HG02981 (cell line): ENCODE results near the gene COL4A2.

Experiments used
- ATAC-seq: cut with Tn5 transposase; IDR thresholded peaks from one replicate; pipeline ENCODE4 v1.9.1; 2021; ENCODE audit warnings: mild to moderate bottlenecking, moderate library complexity; ENCODE audit not compliant: unreplicated experiment

The COL4A2 gene

DNA sequence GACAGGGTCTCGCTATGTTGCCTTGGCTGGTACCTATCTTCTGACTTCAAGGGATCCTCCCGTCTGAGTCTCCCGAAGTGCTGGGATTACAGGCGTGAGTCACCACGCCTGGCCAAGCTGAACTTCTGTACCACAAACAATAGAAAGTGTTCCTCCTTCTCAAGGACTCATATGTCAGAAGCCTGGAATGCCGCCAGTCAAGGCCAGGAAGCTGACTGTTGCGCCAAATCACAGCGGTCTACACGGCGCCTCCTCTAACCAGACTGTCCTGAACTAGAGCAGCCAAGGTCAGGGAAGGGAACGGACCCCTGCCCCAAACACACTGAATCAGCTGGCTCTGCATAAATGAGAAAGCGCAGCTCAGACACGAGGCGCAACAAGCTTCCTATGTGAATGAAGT lies 239.8 kb downstream of the COL4A2 start:
- no peak for ATAC-seq

DNA sequence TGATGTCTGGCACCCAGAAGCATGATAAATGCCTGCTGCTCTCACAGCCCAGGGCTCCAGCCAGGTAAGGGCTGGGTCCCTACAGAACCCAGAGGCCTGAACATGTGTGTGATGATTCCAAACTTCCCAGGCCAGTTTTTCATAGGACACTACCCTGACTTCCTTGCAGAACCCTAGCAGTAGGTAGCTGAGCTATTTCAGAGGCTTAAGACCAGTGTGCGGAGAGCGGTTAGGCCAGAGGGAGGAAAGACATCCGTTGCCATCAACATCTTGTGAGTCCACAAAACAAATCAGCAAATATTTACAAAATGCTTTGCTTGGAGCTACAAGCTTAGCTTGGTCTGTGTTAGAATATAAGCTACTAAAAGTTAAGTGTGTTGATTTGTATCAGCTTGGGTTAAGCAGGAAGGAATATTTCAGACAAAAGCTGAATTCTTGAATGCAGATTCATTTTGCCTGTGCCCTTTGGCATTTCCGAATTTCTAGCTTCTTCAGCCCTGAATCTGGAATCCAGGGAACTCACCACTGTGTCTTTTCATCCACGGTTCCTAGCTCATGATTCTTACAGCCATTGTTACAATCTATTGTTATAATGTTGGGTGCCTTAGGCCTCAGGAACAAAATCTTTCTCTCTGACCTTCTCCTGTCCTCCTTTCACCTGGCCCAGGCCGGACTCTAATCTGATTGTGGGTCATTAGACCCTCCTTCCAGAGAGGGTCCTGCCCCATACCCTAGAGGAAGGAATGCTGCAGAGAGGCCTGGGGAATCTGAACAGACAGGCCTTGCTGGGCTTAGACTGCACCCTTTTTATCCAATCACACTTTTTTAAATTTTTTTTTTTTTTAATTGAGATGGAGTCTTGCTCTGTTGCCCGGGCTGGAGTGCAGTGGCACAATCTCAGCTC lies 242.1 kb downstream of the COL4A2 start:
- ATAC-seq = no peak

DNA sequence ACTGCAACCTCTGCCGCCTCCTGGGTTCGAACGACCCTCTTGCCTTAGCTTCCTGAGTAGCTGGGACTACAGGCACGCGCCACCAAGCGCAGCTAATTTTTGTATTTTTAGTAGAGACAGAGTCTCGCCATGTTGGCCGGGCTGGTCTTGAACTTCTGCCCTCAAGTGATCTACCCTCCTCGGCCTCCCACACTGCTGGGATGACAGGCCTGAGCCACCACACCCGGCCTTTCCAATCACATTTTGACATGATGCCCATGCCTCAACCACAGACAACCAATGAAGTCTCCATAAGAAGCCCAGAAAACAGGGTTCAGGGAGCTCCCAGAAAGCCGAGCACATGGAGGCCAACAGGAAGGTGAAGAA lies 242.7 kb downstream of the COL4A2 start:
- no peak for ATAC-seq

DNA sequence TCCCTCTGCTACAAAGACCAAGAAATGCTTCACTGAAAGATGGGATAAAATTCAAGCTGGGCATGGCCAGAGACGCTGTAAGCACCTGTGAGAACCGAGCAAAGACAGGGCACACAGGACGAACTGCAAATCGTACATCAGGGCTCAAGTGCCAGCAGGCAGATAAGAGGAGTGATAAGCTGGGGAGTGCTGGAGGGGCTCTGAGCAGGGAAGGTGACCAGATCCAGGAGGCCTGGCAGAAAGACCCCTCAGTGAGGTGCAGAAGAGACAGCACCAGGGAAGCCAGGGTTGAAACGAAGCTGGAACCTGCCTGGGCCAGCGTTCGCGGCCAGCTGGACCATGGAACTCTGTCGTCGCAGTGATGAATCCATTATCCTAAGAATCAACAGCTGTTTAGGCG lies 244.2 kb downstream of the COL4A2 start:
- no peak for ATAC-seq

DNA sequence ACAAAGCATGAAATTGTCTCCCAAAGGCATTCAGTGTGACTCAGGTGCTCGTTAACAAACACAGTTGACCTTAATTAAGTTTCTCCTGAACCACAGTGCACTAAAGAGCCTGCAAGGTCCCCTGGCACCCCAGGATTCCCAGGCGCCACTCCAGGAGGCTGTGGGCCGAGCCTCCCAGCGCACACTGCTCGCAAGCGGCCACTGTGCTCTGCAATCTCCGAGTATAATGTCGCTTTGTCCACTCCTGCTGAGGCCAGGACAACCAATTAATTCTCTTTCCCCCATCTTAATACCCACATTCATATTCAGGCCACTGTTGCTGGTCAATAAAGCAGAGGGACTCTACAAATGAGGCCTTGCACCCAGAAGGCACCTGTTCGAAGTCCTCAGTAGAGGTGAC lies 245.7 kb downstream of the COL4A2 start:
- no peak for ATAC-seq

DNA sequence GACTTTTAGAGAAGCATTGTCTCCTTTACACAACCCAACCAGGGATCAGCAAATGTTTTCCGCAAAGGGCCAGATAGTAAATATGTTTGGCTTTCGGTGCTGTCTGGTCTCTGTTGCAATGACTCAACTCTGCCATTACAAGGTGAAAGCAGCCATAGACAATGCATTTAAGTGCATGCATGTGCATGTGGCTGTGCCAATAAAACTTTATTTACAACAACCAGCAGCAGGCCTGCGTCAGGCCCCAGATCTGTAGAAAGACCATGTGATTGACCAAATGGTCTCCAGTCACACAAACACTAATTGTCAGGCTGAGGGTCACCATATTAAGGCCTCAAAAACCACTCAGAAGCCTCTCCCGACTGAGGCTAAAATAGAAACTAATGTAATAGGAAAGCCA lies 246.3 kb downstream of the COL4A2 start:
- ATAC-seq = no peak

DNA sequence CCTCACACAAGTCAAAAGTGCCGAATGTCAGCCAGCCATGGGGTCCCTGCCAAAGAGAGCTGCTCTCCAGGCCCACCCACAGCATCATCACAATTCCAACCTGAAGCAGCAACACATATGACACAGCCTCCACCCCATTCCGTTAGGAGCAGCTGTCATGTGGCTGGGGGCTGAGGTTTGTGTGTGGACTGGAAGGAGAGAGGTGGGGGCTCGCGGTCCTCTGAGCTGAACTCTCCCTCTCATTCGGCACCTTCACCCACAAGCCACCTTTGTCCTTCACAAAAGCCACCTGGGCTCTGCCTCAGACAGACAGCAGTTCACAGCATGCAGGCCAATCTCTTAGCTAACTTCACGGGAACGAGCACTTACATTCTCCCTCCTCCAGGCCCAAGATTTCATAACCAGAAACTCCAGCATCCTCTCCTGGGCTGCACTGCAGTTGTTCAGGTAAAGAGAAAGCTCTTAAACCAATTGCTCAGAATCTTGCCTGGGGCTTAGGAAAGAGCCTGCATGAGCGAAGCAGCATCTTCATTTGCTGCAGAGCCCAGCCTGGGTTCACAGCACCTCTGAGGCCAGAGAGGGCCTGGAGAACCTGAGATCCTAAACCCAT lies 247.2 kb downstream of the COL4A2 start:
- no peak for ATAC-seq

DNA sequence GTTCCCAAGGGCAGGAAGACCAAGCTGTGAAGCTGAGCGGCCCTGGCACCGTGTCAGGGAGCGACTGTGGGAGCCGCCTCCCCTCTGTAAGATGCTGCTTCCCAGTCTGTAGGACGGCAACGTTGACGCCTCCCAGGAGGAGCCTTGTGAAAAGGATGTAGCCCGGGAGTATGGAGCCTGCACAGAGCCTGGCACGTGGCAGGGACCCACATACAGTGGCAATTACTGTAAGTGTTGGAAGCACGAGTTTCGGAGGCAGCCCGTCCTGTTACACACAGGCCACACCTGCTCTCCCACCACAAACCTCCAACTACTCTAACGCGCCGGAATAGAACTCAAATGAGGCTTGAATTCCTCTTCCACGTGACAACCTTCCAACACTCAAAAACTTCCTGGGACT lies 247.9 kb downstream of the COL4A2 start:
- ATAC-seq = no peak

DNA sequence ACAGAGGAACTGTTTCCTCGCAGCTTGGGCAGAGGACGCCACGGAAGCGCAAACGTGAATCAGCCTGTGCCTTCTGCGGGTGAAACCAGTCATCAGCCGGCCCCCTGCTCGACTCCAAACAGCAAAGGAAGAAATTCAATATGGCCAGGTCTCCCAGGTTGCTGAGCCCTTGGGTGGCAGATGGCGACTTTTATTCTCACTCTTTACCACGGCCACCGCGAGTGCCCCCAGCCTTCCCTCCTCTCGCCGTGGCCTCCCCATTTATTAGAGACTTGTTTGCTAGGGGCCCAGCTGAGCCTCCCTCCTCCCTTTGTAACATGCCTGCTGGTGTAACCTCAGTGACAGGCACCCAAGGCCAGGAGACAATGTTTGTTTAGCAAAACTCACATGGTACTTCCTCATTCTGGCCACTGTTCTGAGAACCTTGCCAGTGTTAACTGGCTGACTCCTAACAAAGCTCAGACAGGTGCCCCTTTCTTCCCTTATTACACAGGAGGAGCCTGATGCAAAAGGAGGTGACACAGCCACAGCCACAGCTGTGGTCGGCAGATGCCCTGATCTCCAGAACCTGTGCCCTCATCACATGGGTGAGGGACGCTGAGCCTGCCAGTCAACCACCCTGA lies 248.6 kb downstream of the COL4A2 start:
- no peak for ATAC-seq

DNA sequence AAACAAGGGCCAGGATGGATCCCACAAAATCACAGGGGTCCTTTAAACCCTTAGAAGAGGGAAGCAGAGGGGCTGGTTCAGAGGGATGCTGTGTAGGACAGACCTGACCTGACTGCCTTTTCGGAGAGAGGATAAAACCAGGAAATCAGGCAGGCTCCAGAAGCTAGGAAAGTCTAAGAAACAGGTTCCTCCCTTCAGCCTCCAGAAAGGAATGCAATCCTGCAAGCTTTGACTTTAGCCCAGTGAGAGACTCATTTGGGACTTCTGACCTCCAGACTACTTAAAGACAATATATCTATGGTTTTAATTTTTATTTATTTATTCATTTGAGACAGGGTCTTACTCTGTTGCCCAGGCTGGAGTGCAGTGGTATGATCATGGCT lies 249.1 kb downstream of the COL4A2 start:
- no peak for ATAC-seq

DNA sequence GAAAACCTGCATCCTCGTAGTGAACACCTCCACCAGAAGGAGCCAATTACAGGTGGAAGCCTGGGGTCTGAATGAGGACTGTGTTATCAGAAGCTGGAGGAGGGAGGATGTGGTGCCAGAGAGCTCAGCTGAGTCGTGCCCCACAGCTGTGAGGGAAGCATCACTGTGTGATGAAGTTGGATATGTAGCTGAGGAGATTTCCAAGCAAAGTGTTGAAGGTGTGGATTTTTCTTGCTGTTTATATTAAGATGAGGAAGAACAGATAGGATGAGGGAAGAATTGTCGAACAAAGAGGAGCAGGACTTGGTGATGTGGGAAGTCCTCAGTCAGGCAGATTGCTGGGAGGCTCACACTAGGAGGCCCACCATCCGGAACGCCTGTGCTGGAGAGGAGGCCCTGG lies 250.0 kb downstream of the COL4A2 start:
- ATAC-seq = no peak

DNA sequence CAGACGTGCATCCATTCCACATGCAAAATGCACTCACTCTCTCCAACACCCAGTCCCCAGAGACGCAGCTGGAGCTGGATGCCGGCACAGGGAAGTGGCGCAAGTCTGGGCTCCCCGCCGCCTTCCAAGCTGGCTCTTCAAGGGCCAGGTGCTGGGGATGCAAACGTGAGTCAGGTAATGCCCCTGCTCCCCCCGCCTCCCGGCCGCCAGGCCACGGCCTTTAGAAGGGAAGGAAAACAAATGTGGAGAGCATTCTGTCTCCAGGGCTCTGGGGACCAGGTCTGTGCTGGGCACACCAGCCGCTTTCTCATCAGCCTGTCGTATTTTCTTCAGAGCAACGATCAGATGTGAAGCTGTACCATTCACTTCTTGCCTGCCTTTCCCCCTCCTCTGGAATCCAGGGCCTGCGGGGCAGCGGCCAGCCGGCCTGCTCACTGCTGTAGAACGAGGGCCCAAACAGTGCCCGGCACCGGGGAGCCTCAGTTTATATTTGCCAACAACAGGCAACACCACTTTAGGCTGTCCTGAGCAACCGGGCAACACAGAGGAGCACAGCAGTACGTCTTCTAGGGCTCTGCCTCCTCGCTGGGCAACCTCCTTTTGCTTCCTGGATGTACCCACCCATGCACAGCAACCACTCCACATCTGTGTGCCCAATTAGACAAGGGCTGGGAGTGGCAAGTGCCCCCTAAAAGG lies 250.7 kb downstream of the COL4A2 start:
- ATAC-seq = no peak

DNA sequence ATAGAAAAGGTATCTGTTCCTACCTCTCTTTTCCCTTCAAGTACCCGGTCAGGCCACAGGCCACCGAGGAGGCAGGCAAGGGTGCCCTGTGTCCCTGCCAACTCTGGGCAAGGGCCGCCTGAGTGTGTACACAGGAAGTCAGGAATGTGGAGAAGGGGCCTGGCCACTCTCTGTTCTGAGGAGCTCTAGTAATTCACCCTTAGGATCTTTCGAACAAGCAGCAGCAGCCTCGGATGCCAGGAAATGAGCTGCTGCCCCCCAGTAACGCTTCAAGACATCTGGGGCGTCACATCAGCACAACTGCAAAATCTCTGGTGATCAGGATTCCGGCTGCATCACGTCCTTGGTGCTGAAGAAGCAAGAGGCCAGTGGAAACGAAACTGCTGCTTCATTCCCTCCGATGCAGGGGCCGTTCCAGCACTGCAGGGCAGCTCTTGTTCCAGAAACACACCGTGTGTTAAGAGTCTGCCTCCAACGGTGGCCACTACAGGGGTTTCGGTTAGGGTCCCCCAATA lies 252.4 kb downstream of the COL4A2 start:
- no peak for ATAC-seq

DNA sequence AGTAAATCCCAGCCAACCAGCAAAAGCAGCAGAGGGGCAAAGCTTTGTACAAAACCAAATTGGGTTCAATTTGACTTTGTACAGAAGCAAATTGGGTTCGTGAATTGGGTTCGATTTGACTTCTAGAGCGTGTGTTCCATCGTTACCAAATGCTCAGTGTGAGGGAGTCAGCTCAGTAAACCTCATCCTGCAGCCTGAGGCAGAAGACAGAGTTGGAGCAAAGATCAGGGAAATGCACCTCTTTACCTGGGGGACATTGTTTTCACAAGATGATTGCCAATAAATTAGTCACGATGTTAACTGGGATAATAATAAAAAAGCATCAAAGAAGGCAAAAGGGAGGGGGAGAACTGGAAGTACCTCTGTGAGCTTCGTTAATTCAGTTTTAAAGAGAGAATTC lies 252.9 kb downstream of the COL4A2 start:
- ATAC-seq = no peak

DNA sequence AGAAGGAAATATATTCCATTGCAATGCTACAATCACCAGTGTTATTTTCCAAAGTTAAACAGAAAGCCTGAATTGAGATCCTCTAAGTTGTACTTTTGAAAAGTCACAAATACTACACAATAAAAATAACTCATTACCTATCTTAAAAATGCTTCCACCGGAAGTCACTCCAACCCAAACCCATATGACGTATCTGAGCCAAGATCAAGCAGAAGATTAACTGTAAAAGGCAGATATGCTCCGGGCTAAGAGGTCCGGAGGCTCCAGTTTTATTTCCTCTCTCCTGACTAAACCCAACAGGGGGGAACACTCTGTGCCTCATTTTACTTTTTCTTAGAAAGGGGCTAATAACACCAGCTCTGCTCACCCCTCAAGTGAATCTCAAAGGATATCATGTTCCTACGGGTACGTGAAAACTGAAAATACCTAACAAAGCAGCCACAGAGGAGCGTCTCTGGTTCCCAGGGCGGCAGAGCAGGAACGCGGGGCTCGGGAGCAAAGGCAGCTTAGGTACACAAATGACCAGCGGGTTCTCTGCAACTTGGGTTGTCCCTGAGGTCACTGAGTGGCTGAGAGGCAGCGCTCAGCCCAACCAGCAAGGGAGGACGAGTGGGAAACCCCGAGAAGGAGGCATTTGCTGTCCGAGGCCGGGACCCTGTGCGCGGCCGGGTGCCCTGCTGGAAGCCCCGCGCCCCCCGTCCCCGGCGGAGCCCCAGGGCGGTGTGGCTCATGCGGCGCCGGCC lies 253.7 kb downstream of the COL4A2 start:
- ATAC-seq = peak; percentile 11

DNA sequence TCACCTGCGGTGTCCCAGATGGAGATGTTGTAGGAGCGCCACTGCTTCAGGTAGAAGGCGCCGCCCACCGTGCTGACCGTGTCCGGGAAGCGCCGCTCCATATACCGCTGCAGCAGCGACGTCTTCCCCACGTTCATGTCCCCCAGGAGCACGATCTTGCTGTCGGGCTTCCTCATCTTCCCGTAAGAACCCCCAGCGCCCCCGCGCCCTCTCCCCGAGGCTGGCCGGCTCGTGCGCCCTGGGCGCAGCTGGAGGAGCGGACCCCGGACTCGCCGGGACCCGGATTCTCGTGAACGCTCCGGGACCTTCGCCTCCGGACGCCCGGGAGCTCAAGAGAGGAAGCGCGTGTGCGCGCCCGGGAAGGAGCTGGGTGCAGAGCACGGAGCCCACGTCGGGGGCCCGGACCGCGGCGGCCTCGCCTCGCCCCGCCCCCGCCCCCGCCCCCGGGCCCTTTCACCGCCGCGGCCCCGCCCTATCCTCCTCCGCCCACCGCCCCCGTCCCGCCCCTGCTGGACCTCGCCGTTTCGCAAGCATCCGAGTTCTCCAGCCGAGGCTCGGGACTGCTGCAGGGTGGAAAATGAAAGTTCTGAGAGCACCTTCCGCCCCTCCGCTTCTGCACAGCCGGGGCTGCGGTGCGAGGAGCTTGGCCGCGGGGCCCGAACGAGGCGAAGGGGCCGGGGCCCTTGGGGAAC lies 254.4 kb downstream of the COL4A2 start, which contains the start of gene RAB20:
RAB20 (minus strand) TSS at position 379 of the 692 bp plus-strand sequence; CDS start at position 176, 203 bp downstream.
- peak; percentile 69 for ATAC-seq

DNA sequence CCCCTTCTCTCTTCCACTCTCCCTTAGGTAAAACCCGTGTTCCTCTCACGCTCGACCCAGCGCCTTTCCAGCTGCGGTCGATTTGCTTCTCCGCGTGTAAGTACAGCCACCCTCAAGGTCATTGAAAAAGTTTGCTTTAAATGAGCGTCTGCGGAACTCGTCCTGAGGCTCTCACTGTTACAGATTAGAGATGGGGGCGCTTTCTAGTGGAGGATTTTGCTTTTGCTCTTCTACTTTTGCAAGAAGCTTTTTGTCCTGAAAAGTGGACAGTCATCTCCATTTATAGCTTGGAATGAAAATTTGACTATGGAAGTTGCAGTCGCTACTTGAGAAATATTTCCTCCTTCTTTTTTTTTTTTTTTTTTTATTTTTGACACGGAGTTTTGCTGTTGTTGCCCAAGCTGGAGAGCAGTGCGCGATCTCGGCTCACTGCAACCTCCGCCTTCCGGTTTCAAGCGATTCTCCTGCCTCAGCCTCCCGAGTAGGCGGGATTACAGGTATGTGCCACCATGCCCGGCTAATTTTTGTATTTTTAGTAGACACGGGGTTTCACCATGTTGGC lies 255.0 kb downstream of the COL4A2 start:
- ATAC-seq = no peak
